ENCODE results near the gene FABP7. TPM values are rescaled to one million over a fixed set of nuclear protein-coding genes. Genes with fewer than 3 reads are reported as not detected.

FABP7 gene
- total and polyA plus RNA-seq, 2 donors (not counting 1 experiment from before 2014, with no cell fraction given), result not detected

DNA sequence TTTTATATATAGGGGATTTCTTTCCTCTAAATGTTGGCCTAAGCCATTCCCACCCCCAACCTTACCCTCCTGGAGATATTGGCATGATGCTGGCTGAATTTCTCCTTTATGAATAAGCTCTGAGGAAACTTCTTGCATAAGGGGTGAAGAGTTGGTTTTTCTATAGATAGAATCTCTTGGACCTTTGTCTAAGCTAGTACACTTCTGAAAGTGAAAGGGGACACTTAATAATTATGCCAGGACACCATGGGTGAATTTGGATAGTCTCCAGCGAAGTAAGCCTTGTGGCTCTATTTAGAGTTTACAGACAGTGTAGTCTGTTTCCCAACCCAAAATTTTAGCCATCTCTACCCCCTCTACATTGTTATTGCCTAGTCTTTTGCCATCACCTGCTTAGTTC, 27.1 kb upstream of the FABP7 start:
- Histone ChIP-seq H3K27me3 (replicated peaks in 1 of 4; ENCODE audit: control extremely low read depth in 1 of 4, control insufficient read depth in 3 of 4, insufficient read depth in 4 of 4, low read length in 3 of 4) (no peaks in the 10 kb centered on the region), H3K36me3 (replicated peaks in 1 of 2; ENCODE audit: control extremely low read depth in 1 of 2, control insufficient read depth in 1 of 2, extremely low read depth in 1 of 2, insufficient read depth in 2 of 2, low read length in 1 of 2) (no peaks in the 10 kb centered on the region), H3K9ac (ENCODE audit: low read length) (no peak overlapping the region), H3K4me3 (ENCODE audit: control extremely low read depth in 1 of 5, extremely low read depth in 1 of 5, insufficient read depth in 1 of 5, low read depth in 2 of 5, low read length in 4 of 5) (no peak overlapping the region), H4K20me1 (ENCODE audit: control insufficient read depth, insufficient read depth, low read length, poor library complexity, severe bottlenecking) (no peaks in the 10 kb centered on the region), H3K79me2 (ENCODE audit: control insufficient read depth, insufficient read depth, low read length) (no peaks in the 10 kb centered on the region), H3K4me1 (ENCODE audit: control insufficient read depth in 2 of 2, insufficient read depth in 2 of 2, low read length in 2 of 2) (peaks cover 7 to 17% of the 10 kb centered on the region in 2 donors), H3K4me2 (replicated peaks; ENCODE audit: low read depth, low read length, poor library complexity, severe bottlenecking) (no peak overlapping the region), H3K9me3 (ENCODE audit: control extremely low read depth in 1 of 3, control insufficient read depth in 2 of 3, insufficient read depth in 1 of 3, low read length in 2 of 3) (peaks cover 0 to 9% (median 0%) of the 10 kb centered on the region in 3 donors), H3K27ac (ENCODE audit: low read length in 2 of 2) (no peak overlapping the region), H2AFZ (ENCODE audit: insufficient read depth, low read depth, low read length, poor library complexity, severe bottlenecking) (no peak overlapping the region)
- ChIA-PET POLR2A (no interaction called here), CTCF (no interaction called here)
- Mint-ChIP-seq H3K4me1 (peaks cover 45% of the 10 kb centered on the region), H3K4me3 (peak overlapping the region; percentile 5), H3K27ac (peak overlapping the region; percentile 57), H3K9me3 (ENCODE audit: insufficient read depth) (peaks cover 3% of the 10 kb centered on the region), H3K27me3 (no peaks in the 10 kb centered on the region)
- DNase-seq (no peak), ATAC-seq (ENCODE audit: low read depth) (no peak)
- no CpG with 5 or more reads among the region's 1 CpG for WGBS (ENCODE audit: insufficient coverage)
- no peak for TF ChIP-seq EZH2 (IDR thresholded peaks at IDR 0.05; ENCODE audit: borderline replicate concordance, insufficient read depth, low read depth, low read length, poor library complexity, severe bottlenecking)
- no peak for TF ChIP-seq CTCF (IDR thresholded peaks at IDR 0.05)
- intact Hi-C loops (cut with micrococcal nuclease), result no loop called here

GRCh38 chr6:122753000-122753687, 26.4 kb upstream of the FABP7 start:
- ChIA-PET CTCF (interaction anchor here (1.3 kb wide), 1 partner anchor 87 kb away, joined by 3 read pairs; no protein-coding TSS in a partner anchor), POLR2A (no interaction called here)
- H3K4me1 ChIP-seq (ENCODE audit: control insufficient read depth in 2 of 2, insufficient read depth in 2 of 2, low read length in 2 of 2), result peaks cover 7 to 13% of the 10 kb centered on the region in 2 donors
- no peaks in the 10 kb centered on the region for H4K20me1 ChIP-seq (ENCODE audit: control insufficient read depth, insufficient read depth, low read length, poor library complexity, severe bottlenecking)
- H3K27me3 Mint-ChIP-seq, result no peaks in the 10 kb centered on the region
- no peak overlapping the region for H3K9ac ChIP-seq (ENCODE audit: low read length)
- H3K4me1 Mint-ChIP-seq, result peaks cover 38% of the 10 kb centered on the region
- H3K9me3 Mint-ChIP-seq (ENCODE audit: insufficient read depth), result peaks cover 3% of the 10 kb centered on the region
- H3K4me3 Mint-ChIP-seq, result peak overlapping the region; percentile 51
- H3K9me3 ChIP-seq (ENCODE audit: control extremely low read depth in 1 of 3, control insufficient read depth in 2 of 3, insufficient read depth in 1 of 3, low read length in 2 of 3), result peaks cover 0 to 5% (median 0%) of the 10 kb centered on the region in 3 donors
- no peak overlapping the region for H3K27ac ChIP-seq (ENCODE audit: low read length in 2 of 2)
- no peak overlapping the region for H2AFZ ChIP-seq (ENCODE audit: insufficient read depth, low read depth, low read length, poor library complexity, severe bottlenecking)
- peak overlapping the region in 1 of 5 experiments; percentile 15 for H3K4me3 ChIP-seq (ENCODE audit: control extremely low read depth in 1 of 5, extremely low read depth in 1 of 5, insufficient read depth in 1 of 5, low read depth in 2 of 5, low read length in 4 of 5)
- no peak for DNase-seq
- WGBS (ENCODE audit: insufficient coverage), result 89% methylated on average over 8 of the region's 10 CpGs
- H3K36me3 ChIP-seq (replicated peaks in 1 of 2; ENCODE audit: control extremely low read depth in 1 of 2, control insufficient read depth in 1 of 2, extremely low read depth in 1 of 2, insufficient read depth in 2 of 2, low read length in 1 of 2), result no peaks in the 10 kb centered on the region
- no peaks in the 10 kb centered on the region for H3K27me3 ChIP-seq (replicated peaks in 1 of 4; ENCODE audit: control extremely low read depth in 1 of 4, control insufficient read depth in 3 of 4, insufficient read depth in 4 of 4, low read length in 3 of 4)
- H3K27ac Mint-ChIP-seq, result peak overlapping the region; percentile 57
- ATAC-seq (ENCODE audit: low read depth), result no peak
- TF ChIP-seq CTCF (IDR thresholded peaks at IDR 0.05) (no peak), EZH2 (IDR thresholded peaks at IDR 0.05; ENCODE audit: borderline replicate concordance, insufficient read depth, low read depth, low read length, poor library complexity, severe bottlenecking) (no peak)
- no peaks in the 10 kb centered on the region for H3K79me2 ChIP-seq (ENCODE audit: control insufficient read depth, insufficient read depth, low read length)
- intact Hi-C loops (cut with micrococcal nuclease), result no loop called here
- H3K4me2 ChIP-seq (replicated peaks; ENCODE audit: low read depth, low read length, poor library complexity, severe bottlenecking), result peak overlapping the region; percentile 4
